Urinary bladder (tissue), 4 donors: ENCODE results near the gene B3GALT5. TPM values are rescaled to one million over a fixed set of nuclear protein-coding genes. Genes with fewer than 3 reads are reported as not detected.
A peak's percentile ranks its signal among the peaks of the same experiment; 100 is the strongest.
"Not testable (repeated sequence)": the region's sequence is repeated elsewhere in the genome, so short reads cannot be mapped to it uniquely, and the experiment has no call there.

Experiments
- DNase-seq: peaks from one replicate; pipeline ENCODE4 v3.0.0-alpha.2; 2015; ENCODE audit errors: extremely low spot score
- H3K27ac ChIP-seq: one replicate; pipeline ENCODE4 v1.5.1; 2013; ENCODE audit warnings: low read depth, mild to moderate bottlenecking, moderate library complexity
- H3K36me3 ChIP-seq: one replicate; pipeline ENCODE4 v1.6.1; 2013; ENCODE audit warnings: mild to moderate bottlenecking, moderate library complexity; ENCODE audit not compliant: insufficient read depth
- H3K4me1 ChIP-seq: one replicate; pipeline ENCODE4 v1.6.1; 2013; ENCODE audit warnings: mild to moderate bottlenecking, moderate library complexity; ENCODE audit not compliant: insufficient read depth
- H3K4me3 ChIP-seq: one replicate; pipeline ENCODE4 v1.5.1; 2013; ENCODE audit warnings: low read depth, low read length
- WGBS: extraction: QIAGEN DNeasy Blood & Tissue Kit; methylation state at CpG from one replicate; pipeline ENCODE4 v1.1.7; 2013; 5-methylcytosine and 5-hydroxymethylcytosine counted together
- polyA plus RNA-seq: library from polyadenylated mRNA; stranded (reverse); fragments of 200-250 nt; gene quantifications from one replicate; pipeline ENCODE4 v1.2.3, GENCODE V29; 2013
- total RNA-seq: library from RNA; depleted of rRNA; stranded (reverse); fragments of >200 nt; gene quantifications from one replicate; pipeline ENCODE4 v1.2.3, GENCODE V29; 2014
- donor health status: healthy with polysubstance abuse.
- donor health status: healthy.

Gene B3GALT5, protein sequence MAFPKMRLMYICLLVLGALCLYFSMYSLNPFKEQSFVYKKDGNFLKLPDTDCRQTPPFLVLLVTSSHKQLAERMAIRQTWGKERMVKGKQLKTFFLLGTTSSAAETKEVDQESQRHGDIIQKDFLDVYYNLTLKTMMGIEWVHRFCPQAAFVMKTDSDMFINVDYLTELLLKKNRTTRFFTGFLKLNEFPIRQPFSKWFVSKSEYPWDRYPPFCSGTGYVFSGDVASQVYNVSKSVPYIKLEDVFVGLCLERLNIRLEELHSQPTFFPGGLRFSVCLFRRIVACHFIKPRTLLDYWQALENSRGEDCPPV
- total RNA-seq (2.0 TPM), polyA plus RNA-seq (0.18 TPM)

DNA sequence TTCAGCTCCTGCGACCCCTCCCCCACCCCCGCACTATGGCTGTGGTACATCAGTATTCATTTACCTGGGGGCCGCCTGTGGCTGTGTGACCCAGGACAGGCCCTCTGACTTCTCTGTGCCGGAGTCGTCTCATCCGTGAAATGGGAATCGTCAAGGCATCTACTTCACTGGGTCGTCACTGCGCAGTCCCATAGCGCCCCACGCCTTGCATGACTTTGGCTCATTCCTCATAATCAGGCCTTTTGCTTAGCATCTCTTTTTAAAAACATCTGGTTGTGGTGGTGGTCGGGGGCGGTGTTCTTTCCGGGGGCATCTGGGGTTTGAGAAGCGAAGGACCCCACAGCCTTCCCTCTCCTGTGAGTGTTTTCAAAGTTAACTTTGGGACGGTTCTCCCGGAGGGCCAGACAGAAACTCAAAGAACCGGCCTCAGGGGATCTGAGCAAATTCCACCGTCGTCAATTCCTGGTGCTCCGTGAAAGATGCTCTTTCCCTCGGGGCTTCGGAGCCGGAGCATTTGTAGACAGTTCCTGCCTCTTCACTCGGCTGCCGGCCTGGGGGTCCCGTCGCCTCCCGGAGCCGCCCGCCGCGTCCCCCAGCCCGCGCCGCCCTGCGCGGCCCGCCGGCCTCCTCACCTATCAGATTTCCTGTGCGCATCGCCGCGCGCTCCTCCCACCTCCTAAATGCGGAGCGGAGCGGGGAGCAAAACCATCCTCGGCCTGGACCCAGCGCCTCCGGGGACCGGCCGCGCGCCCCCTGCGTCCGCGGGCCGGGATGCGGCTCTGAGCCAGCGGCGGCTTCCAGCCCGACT is at the start of gene B3GALT5:
Gene B3GALT5, plus strand, starts transcription at position 708 of the 808 bp plus-strand sequence. CDS start 47,620 bp downstream, outside the sequence.
- no peaks in the 10 kb centered on the region for H3K36me3 ChIP-seq
- no peak for DNase-seq
- H3K4me1 ChIP-seq = no peaks in the 10 kb centered on the region
- WGBS = 4% methylated on average over 63 of the region's 63 CpGs
- no peak within 1 kb of the TSS for H3K27ac ChIP-seq
- H3K4me3 ChIP-seq = peak within 1 kb of the TSS; percentile 47

DNA sequence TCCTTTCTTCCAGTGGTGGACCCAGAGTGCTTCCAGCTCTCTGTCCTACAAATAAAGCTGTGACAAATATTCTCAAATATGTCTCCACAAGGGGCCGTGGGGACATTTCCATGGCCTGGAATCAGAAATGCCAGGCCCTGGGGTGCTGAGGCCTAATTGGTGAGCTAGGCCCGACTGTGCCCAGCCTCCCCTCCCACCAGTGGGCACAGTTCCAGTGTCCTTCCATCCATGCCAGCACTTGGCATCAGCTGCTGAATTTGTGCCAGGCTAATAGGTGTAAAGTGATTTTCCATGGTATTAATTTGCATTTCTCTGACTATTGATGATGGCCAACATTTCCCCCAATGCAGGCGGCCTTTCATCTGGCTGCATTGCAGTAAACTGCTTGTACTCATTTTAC is 48.5 kb upstream of the B3GALT5 start:
- no peaks in the 10 kb centered on the region for H3K4me1 ChIP-seq
- no peak for DNase-seq
- no peak overlapping the region for H3K27ac ChIP-seq
- H3K36me3 ChIP-seq = no peaks in the 10 kb centered on the region
- H3K4me3 ChIP-seq = no peak overlapping the region
- 76% methylated on average over 3 of the region's 3 CpGs for WGBS

DNA sequence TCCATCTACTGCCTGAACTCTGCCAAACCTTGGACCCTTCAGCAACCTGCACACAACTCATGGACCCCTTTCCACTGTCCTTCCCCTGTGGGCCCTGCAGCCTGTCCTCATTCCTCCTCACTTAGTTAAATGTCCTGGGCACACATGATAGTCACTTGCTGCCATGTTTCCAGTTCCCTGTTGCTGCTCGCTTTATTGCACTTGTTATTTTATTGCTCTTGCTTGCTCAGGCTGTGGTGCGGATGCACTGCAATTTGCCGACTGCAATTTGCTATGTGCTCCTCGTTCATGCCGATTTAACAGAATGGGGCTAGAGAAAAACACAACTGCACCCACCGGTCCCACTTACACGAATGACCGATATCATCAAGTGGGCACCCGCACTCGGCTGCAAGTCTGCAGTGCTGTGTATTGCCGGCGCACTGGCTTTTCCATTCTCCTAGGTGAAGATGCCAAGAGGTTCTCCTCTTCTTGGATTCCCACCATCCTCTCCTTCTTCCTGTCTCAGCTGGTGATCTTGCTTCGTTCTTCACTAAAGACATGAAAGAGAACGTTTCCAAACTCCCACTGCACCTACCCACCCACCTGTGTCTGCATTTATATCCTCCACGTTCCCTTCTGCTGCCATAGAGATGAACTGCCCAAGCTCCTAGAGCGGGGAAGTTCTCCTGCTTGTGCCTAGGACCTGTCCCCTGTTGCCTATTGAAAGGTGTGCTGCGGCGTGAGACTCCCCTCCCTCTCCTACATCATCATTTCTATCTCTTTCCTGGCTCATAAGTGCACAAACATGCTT is 45.4 kb upstream of the B3GALT5 start:
- 83% methylated on average over 18 of the region's 18 CpGs for WGBS
- DNase-seq = no peak
- H3K4me1 ChIP-seq = no peaks in the 10 kb centered on the region
- H3K27ac ChIP-seq = no peak overlapping the region
- no peaks in the 10 kb centered on the region for H3K36me3 ChIP-seq
- no peak overlapping the region for H3K4me3 ChIP-seq

DNA sequence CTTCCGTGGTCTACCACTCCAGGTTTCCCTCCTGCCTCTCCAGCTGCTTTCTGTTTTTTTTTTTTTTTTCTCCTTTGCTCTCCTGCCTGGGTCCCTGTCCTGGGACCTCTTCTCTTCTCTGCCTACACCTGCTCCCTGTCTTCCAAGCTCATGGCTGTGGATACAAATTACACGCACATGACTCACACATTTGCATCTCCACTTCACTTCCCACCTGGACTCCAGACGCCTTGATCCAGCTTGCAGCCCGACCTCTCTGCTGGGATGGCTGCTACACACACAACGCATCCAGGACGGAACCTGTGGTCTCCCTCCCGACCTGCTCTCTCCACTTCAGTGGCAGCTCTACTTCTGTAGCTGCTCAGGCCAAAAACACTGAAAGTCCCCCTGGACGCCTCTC is 44.4 kb upstream of the B3GALT5 start:
- WGBS = 67% methylated on average over 8 of the region's 8 CpGs
- Histone ChIP-seq H3K4me3 (no peak overlapping the region), H3K4me1 (no peaks in the 10 kb centered on the region), H3K36me3 (no peaks in the 10 kb centered on the region), H3K27ac (no peak overlapping the region)
- no peak for DNase-seq

DNA sequence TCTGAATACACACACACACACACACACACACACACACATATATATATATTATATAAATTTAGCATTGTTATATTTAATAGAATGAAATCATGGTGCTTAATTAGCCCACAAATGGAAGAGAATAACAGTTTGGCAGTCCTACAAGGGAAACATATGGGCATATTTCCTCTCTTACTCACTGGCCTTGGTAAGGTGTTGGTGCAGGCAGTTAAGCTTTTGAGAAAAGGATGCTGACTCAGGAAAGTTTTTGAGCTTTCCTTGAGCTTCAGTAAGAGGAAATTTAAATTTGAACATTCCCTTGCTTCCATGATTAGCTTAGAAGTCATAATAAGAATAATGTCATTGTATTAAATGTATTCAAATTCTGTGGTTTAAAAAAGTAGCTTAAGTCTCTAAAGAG is 37.0 kb upstream of the B3GALT5 start:
- no peak overlapping the region for H3K27ac ChIP-seq
- DNase-seq = no peak
- no peaks in the 10 kb centered on the region for H3K36me3 ChIP-seq
- no peaks in the 10 kb centered on the region for H3K4me1 ChIP-seq
- H3K4me3 ChIP-seq = no peak overlapping the region

DNA sequence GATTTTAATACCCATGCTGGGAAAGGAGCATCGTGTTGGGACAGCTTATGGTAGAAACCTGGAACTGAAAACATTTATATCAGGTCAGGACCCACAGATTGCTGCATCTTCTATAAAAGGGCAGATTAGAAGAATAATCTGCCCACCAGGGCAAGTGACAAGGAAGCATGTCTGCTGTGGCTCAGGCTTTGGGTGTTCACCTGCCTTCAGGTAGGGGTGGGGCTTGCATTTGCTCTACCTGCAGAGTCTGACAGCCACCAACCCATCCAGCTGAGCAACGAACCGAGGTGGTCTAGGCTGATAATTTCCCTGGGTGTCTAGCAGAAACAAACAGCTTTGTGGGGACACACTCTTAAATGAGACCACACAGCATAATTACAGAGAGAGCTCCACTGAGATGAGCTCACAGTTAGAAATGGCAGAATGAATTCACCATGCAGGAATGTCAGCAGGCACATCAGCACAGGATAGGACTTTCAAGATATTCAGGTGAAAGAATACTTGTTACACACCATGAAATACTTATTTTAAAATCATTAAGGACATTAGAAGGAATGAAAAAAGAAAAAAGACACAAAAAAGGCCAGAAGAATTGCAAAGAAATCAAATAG is 36.1 kb upstream of the B3GALT5 start:
- Histone ChIP-seq H3K4me3 (no peak overlapping the region), H3K4me1 (no peaks in the 10 kb centered on the region), H3K27ac (no peak overlapping the region), H3K36me3 (no peaks in the 10 kb centered on the region)
- DNase-seq = no peak
- WGBS = 77% methylated on average over 3 of the region's 3 CpGs

DNA sequence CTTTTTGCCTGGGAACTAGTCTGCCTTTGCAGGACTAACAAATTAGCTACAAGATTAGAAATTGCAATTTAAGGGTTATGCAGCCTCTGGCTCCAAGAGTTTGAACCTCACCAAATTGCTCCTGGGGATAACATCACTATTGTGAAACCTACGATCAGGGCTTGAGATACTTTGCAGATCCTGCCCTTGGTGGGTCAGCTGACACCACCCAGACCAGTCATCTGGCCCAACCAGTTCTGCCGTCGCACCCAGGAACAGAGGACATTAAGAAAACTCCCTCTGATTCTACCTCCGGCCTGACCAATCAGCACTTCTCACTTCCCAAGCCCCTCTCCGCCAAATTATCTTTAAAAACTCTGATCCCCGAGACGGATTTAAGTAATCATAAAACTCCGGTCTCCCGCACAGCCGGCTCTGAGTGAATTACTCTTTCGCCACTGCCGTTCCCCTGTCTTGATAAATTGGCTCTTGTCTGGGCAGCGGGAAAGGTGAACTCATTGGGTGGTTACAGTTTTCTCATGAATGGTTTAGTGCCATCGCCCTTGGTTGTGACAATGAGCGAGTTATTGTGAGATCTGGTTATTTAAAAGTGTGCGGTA is 32.9 kb upstream of the B3GALT5 start:
- Histone ChIP-seq H3K4me3 (no peak overlapping the region), H3K36me3 (no peaks in the 10 kb centered on the region), H3K4me1 (no peaks in the 10 kb centered on the region), H3K27ac (no peak overlapping the region)
- 83% methylated on average over 16 of the region's 16 CpGs for WGBS
- DNase-seq = no peak

DNA sequence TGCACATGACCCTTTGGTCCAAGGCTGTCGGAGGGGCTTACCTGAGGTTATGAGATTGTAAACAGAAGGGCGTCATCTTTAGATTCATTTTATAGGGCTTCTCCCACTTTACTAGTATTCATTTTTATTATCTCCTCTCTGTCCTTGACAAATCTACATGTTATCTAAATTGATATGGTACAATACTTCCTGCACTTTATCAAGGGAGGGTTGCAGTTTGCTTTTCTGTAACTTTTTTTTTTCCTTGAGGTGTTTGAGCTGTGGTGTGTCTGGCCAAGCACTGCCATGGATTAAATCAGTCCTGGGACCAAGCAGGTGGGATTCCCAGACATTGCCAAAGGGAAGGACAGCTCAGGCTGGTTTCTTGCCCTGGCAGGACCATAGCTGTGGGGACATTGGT is 32.0 kb upstream of the B3GALT5 start:
- Histone ChIP-seq H3K4me3 (no peak overlapping the region), H3K4me1 (no peaks in the 10 kb centered on the region), H3K27ac (no peak overlapping the region), H3K36me3 (no peaks in the 10 kb centered on the region)
- no peak for DNase-seq
- 26% methylated on average over 2 of the region's 2 CpGs for WGBS

DNA sequence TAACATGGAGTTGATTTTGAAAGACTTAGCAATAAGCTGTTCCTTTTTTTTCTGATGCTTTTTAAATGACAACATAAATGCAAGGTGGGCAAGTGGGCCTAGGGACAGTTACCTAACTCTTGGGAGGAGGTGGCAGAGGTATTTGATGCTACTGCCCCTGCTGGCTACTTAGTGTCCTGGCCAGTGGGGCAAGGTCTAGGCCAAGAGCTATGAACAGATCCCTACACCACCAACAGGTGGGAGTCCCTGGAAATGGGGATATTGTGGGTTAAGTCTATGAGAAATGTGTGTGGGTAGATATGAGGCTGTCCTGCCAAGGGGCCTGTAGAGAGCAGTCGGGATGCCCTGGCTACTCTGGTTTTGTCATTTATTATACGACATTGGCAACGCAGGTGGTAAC is 31.3 kb upstream of the B3GALT5 start:
- Histone ChIP-seq H3K27ac (no peak overlapping the region), H3K4me3 (no peak overlapping the region), H3K36me3 (no peaks in the 10 kb centered on the region), H3K4me1 (no peaks in the 10 kb centered on the region)
- no peak for DNase-seq
- WGBS = 92% methylated on average over 3 of the region's 3 CpGs

DNA sequence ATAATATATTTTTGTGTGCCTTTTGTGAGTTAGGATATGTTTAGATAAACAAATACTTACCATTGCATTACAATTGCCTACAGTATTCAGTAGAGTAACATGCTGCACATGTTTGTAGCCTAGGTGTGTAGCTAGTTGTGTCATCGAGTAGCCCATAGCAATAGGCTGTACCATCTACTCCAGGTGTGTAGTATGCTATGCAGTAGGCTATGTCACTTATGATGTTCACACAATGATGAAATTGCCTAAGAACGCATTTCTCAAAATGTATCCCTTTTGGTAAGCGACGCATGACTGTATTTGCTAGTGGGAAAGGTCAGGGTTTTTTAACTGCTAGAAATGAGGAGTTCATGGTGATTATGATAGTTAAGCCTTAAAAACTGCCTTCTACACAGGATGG is 30.0 kb upstream of the B3GALT5 start:
- no peak for DNase-seq
- WGBS = 99% methylated on average over 4 of the region's 4 CpGs
- H3K4me3 ChIP-seq = no peak overlapping the region
- no peak overlapping the region for H3K27ac ChIP-seq
- H3K4me1 ChIP-seq = no peaks in the 10 kb centered on the region
- no peaks in the 10 kb centered on the region for H3K36me3 ChIP-seq

DNA sequence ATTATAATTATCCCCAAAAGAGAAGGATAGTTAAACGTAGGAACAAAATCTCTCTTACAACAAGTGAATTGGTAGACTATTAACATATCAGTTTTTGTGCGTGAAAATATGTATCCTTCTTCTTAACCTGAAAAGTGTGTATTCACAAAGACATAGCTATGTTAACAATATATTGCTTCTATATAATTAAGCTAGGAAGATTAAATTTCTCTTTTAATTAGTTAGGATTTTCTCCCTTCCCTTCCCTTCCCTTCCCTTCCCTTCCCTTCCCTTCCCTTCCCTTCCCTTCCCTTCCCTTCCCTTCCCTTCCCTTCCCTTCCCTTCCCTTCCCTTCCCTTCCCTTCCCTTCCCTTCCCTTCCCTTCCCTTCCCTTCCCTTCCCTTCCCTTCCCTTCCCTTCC is 29.2 kb upstream of the B3GALT5 start:
- H3K4me1 ChIP-seq, H3K4me3 ChIP-seq, H3K36me3 ChIP-seq, DNase-seq, H3K27ac ChIP-seq: not testable (repeated sequence)
- 87% methylated on average over 2 of the region's 2 CpGs for whole genome bisulfite sequencing

DNA sequence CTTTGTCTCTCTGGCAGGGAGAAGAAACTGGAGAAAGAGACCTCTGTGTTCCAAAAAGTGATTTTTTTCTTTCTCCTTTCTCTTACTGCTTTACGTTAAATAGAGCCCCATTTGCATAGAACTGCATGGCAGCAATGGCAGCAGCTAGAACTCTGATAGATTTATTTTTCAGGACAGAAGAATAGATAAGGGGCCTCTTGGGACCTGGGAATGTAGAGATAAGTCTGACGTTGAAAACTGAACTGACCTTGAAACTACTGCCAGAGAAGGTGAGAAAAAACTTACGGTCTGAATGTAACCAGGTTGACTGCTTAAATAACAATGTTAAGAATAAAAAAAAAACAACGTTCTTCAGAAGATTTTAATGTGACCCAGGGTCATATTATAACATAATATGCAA is 25.4 kb upstream of the B3GALT5 start:
- 61% methylated on average over 4 of the region's 4 CpGs for WGBS
- Histone ChIP-seq H3K27ac (no peak overlapping the region), H3K36me3 (no peaks in the 10 kb centered on the region), H3K4me1 (no peaks in the 10 kb centered on the region), H3K4me3 (no peak overlapping the region)
- no peak for DNase-seq

DNA sequence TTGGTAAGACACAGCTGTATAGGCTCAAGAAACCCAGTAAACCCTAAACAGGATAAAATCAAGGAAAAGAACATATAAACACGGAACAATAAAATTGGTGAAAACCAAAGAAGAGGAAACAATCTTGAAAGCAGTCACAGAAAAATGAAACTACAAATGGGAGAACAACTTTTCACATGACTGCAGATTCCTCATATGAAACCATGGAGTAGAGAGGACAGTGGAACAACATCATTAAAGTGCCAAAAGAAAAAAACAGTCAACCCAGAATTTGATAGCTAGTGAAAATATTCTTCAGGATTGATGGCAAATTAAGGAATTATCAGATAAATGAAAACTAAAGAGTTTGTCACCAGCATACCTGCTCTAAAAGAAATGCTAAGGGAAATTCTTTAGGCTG is 23.9 kb upstream of the B3GALT5 start:
- Histone ChIP-seq H3K36me3 (no peaks in the 10 kb centered on the region), H3K4me3 (no peak overlapping the region), H3K4me1 (no peaks in the 10 kb centered on the region), H3K27ac (no peak overlapping the region)
- WGBS = 41% methylated on average over 1 of the region's 1 CpG
- DNase-seq = no peak
